Activated CD4-positive, alpha-beta T cell treated with anti-CD3 and anti-CD28 coated beads, Interleukin-2, Interleukin-6, amounts not matched to agents 100 ng/mL and 50 ng/mL, durations not matched to agents 16 hours and 8 hours (primary cell): Measurements from ENCODE around the gene KLF4.
"Not testable (repeated sequence)": the region's sequence is repeated elsewhere in the genome, so short reads cannot be mapped to it uniquely, and the experiment has no call there.

Experiments
- DNase-seq: peaks from one replicate; pipeline ENCODE4 v3.0.0-alpha.2; 2020

KLF4 gene

GRCh38 chr9:107489687-107490605 is at the start of gene KLF4:
Gene KLF4, minus strand, starts transcription at chr9:107489769. Its CDS starts 597 bp downstream, at chr9:107489172.
- DNase-seq, result peak; percentile 84

DNA sequence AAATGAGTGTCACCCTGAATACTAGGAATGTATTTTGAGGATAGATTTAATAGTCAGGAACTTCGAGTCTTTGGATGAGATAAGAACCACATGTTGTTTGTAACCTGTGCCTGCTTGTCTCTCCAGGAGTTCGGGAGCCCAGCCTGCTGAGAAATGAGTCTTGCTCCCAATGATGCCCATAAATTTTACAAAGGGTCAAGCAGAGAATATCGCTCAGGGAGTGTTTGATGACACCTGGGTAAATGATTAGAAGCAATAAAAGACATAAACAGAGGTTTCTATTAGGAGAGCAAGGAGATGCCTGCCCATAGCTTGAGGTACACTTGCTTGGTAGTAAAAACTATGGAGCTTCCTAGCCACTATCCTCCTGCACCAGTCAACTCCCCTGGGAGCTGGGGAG is 46.9 kb upstream of the KLF4 start:
- no peak for DNase-seq

- DNase-seq, result no peak
Observed at GRCh38 chr9:107534510-107535078, 45.0 kb upstream of the KLF4 start.

GRCh38 chr9:107530679-107531078 is 41.1 kb upstream of the KLF4 start:
- no peak for DNase-seq

GRCh38 chr9:107528686-107529085 is 39.1 kb upstream of the KLF4 start:
- DNase-seq, result no peak

DNA sequence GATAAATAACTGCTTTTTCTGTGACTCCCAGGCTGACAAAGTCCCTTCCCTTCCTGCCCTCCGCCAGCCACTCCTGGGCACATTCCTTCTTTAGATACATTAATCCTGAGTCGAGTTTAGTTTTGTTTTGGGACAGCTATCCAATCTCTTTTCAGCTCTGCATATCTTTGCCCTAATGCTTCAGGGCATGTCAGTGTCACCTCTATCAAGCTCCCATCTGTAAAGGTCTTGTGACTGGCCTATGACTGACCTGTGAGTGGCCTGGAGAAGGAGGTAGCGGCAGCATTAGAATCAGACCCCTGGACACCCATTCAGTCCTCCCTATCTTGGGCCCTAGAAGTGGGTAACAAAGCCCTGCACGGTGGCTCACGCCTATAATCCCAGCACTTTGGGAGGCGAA is 34.0 kb upstream of the KLF4 start:
- no peak for DNase-seq

DNA sequence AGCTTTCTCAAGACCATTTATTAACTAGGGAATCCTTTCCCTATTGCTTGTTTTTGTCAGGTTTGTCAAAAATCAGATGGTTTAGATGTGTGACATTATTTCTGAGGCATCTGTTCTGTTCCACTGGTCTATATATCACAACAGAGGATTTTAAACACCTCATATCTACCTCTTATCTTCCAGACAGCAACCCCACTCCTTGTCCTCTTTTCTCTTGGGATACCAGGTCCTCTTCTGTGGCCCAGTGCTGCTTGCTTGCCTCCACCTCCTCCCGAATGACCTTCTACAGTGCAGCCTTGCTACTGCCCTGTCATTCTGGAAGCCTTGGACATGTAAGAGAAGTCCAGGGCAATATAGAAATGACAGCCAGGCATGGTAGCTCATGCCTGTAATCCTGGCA is 30.6 kb upstream of the KLF4 start:
- no peak for DNase-seq

GRCh38 chr9:107518037-107518807 is 28.7 kb upstream of the KLF4 start:
- no peak for DNase-seq

DNA sequence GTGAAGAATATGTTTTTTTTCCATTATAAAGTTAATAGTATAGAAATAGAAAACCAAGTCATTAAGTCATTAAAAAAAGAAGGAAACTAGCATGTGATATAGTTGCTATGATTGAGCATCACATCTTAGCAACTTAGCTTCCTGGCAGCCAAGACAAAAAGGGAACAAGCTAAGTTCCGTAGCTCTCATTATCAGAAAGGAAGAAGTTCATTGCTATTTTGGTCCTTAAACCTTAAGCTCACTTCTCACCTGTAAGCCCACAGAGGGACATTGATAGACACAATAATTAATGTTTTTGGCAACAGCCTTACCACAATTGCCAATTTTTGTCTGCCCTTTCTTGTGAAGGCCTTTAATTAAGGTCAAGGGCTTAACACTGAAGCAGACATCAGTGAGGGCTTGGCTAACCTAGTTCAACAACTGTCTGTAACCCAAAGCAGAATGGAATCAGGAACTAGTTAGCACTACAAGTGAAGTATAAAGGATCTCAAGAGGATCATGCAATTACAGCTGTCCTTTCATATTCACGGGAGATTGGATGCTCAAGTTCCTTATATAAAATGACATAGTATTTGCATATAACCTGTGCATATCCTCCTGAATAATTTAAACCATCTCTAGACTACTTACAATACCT is 24.0 kb upstream of the KLF4 start:
- no peak for DNase-seq

- no peak for DNase-seq
Observed at GRCh38 chr9:107504585-107505455, 15.3 kb upstream of the KLF4 start.

DNA sequence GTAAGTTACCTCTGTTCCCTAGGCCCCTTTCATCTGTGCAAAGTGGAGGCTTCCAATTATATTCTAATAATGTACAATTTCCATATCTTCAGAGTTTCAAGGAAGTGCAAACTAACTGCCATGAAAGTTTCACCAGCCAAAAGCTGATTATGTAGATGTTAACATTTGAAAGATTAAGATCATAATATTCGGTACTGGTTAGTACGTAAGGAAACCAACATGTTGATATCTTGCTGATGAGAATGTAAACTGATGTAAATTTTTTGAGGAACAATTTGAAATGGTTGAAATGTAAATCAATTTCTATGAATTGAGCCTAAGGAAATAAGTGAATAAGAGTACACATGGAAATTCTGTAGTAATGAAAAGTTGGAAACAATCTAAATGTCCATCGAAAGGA is 12.9 kb upstream of the KLF4 start:
- no peak for DNase-seq

- not testable (repeated sequence) for DNase-seq
Observed at GRCh38 chr9:107500421-107501200, 11.0 kb upstream of the KLF4 start.

GRCh38 chr9:107496976-107497375 is 7.4 kb upstream of the KLF4 start:
- DNase-seq, result no peak

- DNase-seq, result no peak
Observed at GRCh38 chr9:107492381-107492970, 2.9 kb upstream of the KLF4 start.

DNA sequence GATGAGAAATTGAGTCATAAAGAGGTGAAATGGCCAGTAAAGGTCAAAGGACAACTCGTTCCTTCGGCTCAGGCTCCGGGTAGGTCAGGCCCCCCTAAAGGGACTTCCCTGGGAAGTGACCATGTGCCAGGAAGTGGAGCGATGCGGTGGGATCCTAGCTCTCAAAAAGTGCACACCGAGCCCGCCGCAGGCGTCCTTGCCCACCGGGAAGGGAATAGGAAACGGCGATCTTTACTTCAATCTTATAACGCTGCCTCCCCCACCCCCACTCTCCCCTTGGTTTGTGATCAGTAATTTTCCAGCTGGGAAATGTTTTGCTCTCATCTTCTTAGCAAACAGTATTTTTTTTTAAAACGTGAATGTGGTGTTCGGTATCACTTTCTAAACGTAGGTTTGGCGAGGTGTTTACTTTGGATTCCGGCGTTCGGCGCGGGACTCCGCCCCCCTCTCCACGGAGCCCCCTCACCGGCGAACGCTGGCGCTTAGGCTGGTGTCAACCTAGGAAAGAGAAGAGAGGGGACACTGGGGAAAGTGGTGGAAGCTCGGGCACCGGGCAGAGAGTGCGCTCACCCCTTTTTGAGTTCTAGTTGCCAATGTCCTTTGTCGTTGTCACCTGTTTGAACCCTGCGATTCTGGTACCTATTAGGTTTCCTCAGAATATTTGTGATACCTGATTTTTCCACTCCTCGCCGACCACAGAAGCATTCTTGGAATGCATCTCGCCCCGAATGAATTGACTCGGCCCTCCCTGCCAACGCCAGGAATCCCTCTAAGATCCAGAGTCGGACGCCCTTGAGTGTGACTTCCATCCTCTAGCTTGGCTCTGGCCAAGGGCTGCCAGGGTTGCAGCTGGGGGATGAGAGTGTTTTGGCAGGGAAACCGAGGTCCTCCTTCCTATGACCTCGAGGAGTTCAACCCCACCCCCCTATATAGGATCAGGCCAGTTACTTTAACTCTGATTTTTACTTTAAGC is 1.8 kb upstream of the KLF4 start:
- DNase-seq, result no peak

DNA sequence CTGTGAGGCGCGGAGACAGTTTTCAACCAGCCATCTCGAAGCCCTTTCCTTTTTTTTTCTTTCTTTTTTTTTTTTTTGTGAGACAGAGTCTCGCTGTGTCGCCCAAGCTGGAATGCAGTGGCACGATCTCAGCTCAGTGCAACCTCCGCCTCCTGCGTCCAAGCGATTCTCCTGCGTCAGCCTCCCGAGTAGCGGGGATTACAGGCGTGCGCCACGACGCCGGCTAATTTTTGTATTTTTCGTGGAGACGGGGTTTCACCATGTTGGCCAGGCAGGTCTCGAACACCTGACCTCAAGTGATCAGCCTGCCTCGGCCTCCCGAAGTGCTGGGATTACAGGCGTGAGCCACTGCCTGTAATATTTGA is 1.0 kb upstream of the KLF4 start:
- not testable (repeated sequence) for DNase-seq

GRCh38 chr9:107489144-107489673 is 360 bp downstream of the KLF4 start:
- DNase-seq, result peak; percentile 7

DNA sequence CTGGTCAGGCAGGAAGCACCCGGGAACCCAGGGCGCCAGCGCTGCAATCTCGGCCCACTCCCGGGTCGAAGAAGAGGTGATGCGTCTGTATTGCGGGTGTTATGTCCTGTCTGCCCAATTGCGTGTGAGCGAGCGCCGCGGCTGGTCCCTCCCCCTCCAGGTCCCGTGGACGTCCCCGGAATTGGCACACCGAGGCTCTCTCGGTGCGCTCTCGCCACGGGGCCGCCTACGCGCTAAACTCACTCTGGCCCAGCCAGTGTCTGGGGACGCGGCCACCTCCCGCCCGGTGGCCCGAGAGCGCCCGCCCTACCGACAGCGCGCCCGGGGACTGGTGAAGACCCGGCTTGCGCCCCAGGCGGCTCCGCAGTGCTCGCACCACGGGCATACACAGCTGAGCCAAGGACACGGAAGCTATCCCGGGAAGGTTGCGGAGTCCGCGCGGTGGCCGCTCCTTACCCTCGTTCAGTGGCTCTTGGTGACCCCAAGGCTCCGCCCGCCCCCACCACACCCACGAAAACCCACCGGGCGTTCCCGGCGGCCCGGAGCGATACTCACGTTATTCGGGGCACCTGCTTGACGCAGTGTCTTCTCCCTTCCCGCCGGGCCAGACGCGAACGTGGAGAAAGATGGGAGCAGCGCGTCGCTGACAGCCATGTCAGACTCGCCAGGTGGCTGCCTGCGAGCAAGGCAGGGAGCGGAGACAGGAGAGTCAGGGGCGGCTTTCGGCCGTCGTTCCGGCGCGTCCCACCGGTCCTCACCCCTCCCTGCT is 1.0 kb downstream of the KLF4 start:
- peak; percentile 17 for DNase-seq
